Measurements from ENCODE around the gene LPP. TPM values are rescaled to one million over a fixed set of nuclear protein-coding genes. Genes with fewer than 3 reads are reported as not detected.

The LPP gene
- total and polyA plus RNA-seq, 8 donors = 23.1 to 220 (median 26.7) TPM

- DNase-seq = no peak
- Histone ChIP-seq H3K36me3 (no peaks in the 10 kb centered on the region), H3K4me3 (no peak overlapping the region), H3K27me3 (no peaks in the 10 kb centered on the region), H3K27ac (peak overlapping the region in 1 of 2 donors; percentile 60), H3K4me1 (peaks cover 0 to 28% of the 10 kb centered on the region in 2 donors), H3K9me3 (no peaks in the 10 kb centered on the region)
- intact Hi-C loops (cut with DNase I) = no loop called here
- TF ChIP-seq CTCF (IDR thresholded peaks at IDR 0.05) = no peak
- no peak for ATAC-seq
Measured at GRCh38 chr3:188842639-188843038, 688.7 kb downstream of the LPP start.

GRCh38 chr3:188844096-188844495 is 690.1 kb downstream of the LPP start:
- no peak for DNase-seq
- H3K36me3 ChIP-seq = no peaks in the 10 kb centered on the region
- no peaks in the 10 kb centered on the region for H3K9me3 ChIP-seq
- no peak for ATAC-seq
- H3K4me3 ChIP-seq = no peak overlapping the region
- intact Hi-C loops (cut with DNase I) = no loop called here
- no peaks in the 10 kb centered on the region for H3K27me3 ChIP-seq
- peaks cover 0 to 28% of the 10 kb centered on the region in 2 donors for H3K4me1 ChIP-seq
- no peak overlapping the region for H3K27ac ChIP-seq
- TF ChIP-seq CTCF (IDR thresholded peaks at IDR 0.05) = no peak

DNA sequence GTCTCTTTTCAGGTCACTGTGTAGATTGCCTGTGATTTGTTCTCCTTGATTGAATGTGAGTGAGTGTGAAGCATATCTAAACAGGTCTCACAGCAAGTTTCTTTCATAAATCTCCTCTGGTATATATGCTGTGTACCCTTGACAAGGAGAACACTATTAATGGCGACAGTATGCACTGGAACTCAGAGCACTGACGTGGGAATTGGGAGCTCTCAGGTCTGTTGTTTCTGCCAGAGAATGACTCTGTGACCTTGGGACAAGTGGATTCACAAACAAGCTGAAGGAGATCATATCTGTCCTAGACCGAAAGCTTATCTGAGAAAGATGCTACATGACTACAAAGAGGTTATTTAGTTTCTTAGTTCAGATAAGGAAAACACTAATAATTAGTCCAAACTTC is 691.6 kb downstream of the LPP start:
- Histone ChIP-seq H3K4me1 (peaks cover 0 to 28% of the 10 kb centered on the region in 2 donors), H3K27me3 (no peaks in the 10 kb centered on the region), H3K36me3 (no peaks in the 10 kb centered on the region), H3K4me3 (no peak overlapping the region), H3K27ac (no peak overlapping the region), H3K9me3 (no peaks in the 10 kb centered on the region)
- ATAC-seq (peak; percentile 21), DNase-seq (no peak)
- TF ChIP-seq CTCF (IDR thresholded peaks at IDR 0.05) = no peak
- intact Hi-C loops (cut with DNase I) = no loop called here

GRCh38 chr3:188848947-188849346 is 695.0 kb downstream of the LPP start:
- Histone ChIP-seq H3K4me3 (no peak overlapping the region), H3K4me1 (peaks cover 0 to 3% of the 10 kb centered on the region in 2 donors), H3K9me3 (no peaks in the 10 kb centered on the region), H3K27me3 (no peaks in the 10 kb centered on the region), H3K36me3 (no peaks in the 10 kb centered on the region), H3K27ac (no peak overlapping the region)
- DNase-seq = no peak
- TF ChIP-seq CTCF (IDR thresholded peaks at IDR 0.05) = no peak
- no peak for ATAC-seq
- intact Hi-C loops (cut with DNase I) = no loop called here

GRCh38 chr3:188853856-188854771 is 700.2 kb downstream of the LPP start:
- no peak for TF ChIP-seq CTCF (IDR thresholded peaks at IDR 0.05)
- no peaks in the 10 kb centered on the region for H3K4me1 ChIP-seq
- peak; percentile 24 for ATAC-seq
- H3K9me3 ChIP-seq = no peaks in the 10 kb centered on the region
- no peak for DNase-seq
- H3K4me3 ChIP-seq = no peak overlapping the region
- intact Hi-C loops (cut with DNase I) = no loop called here
- no peaks in the 10 kb centered on the region for H3K36me3 ChIP-seq
- no peaks in the 10 kb centered on the region for H3K27me3 ChIP-seq
- H3K27ac ChIP-seq = no peak overlapping the region

Data from left lung (tissue), 10 donors.